NCI-H1694 treated with DMSO at 0.1 percent for 48 hours (cell line): ENCODE data around the gene ATF4.
A peak's percentile ranks its signal among the peaks of the same experiment; 100 is the strongest.

Source experiments
- DNase-seq: peaks from one replicate; lab custom pipeline; 2025; lab: John Stamatoyannopoulos, UW

ATF4 gene

DNA sequence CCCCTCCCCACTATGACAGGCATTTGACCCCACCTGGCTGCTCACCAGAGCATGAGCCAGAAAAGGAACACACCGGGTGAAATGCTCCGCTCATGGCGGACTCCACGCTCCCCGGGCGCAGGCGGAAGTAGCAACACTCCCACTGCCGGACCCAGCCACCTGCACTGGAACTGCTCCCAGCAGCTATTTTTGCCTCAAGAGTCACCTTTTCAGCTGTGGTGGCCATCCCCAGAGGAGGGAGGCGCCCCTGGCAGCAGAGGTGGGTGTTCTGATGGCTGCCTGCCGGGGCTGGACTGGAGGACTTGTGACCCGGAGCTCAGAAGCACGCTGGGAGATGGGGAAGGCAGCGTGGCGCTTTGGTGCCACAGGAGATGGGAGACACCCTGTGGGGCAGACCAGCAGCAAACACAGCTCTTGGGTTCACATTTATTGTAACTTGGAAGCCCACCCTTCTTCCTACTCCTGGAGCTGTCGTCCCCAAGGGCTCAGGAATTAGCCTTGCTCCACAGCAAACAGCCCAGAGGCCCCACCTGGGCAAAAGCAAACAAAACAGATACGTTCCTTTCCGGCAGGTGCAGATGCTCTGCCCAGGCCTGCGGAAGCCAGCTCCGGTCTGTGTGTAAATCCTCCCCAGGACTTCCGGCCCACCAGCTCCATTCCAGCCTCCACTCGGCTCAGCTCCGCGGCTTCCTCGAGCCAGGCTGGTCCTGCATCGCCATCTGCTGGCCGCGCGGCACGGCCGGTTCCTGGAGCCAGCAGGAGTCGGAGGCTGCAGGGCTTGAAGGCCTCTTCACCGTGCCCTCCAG is 8.5 kb downstream of the ATF4 start:
- peak; percentile 81 for DNase-seq

DNA sequence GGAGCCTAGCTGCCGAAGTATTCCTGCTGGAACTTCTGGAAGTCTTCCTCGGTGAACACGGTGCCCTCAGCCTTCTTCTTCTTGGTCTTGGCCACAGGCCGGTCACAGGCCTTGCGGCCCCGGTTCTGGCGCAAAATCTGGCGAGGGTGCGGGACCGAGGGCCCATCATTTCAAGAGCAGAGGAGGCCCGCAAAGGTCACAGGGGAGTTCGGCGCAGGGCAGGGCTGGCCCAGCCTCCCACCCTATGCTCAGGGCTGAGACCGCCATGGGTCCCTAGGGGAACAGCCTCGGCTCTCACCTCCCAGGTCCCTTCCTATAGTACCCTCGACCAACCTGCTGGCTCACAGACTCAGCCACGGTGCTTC is 9.1 kb downstream of the ATF4 start:
- no peak for DNase-seq

DNA sequence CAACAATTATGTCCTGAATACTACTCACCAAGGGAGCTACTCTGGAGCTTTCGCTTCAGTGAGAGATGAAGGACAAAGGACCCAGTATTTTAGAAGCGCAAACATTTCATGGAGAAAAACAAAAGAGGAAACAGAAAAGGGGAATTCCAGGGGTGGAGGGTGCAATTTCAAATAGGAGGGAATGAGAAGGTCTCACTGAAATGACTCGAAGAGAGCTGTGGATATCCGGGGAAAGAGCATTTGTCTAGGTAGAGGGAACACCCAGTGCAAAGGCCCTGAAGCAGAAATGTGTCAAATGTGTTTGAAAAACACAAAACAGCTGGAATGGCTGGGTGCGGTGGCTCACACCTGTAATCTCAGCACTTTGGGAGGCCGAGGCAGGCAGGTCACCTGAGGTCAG is 9.8 kb downstream of the ATF4 start:
- DNase-seq = no peak

DNA sequence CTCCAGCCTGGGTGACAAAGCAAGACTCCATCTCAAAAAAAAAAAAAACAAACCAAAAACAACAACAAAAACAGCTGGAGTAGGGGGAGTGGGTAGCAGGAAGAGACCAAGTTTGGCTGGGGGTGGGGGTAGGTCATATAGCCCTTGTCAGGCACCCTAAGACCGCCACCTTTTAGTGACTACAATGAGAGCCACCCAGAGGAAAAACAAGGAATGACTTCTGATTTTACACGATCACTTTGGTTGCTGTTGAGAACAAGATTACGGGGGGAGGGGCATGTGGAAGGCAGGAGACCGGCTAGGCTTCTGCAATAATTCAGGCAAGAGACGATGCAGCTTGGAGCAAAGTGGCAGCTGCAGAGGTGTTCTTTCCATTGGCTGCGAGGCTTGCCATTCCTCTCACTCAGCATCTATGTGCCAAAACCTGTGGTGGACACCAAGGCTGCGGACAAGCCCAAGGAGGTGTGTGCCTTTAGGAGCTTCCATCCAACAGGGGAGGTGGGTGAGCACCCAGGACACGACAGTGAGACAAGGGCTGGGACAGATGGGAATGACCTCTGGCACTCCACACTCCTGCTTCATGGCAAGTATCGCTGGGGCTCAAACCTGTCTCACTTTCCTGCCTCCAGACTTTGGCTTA is 10.4 kb downstream of the ATF4 start:
- peak; percentile 34 for DNase-seq

DNA sequence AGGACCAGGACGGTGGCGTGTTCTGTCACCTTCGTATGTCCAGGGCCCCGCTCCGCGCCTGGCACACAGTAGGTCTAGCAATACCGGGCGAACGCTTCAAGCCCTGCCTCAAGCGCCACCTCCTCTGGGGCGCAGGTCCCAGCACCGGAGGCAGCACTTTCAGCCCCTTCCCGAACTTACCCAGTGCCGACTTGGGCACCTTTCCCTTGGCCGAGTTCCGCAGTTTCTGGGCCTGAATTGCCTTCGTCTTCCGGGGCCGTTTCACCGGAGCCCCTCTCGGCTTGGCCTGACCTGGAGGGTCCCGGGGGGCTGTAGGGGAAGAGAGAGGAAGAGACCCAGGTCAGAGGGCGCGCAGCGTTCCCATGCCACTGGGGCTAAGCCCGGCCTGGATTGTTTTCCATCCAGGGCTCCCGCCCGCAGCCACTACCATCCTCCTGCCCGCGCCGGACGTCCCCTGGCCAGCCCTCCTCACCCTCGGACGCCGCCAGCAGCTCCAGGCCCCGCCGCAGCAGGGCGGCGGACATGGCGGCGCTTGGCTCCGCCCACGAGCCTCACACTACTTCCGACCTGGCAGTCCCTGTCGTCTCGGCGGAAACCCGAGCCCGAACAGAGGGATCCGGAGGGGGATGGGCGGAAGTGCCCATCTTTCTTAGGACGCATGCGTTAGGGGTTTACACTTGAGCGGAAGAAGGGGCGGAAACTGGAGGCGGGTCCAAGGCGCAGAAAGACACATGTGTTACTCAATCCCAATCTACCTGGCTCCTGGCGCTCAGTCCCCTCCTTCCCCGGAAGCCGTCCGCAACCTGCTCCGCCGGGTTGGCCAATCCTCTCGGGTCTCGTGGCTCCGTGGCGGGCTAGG is 12.1 kb downstream of the ATF4 start, which contains the start of gene RPS19BP1:
TSS of gene RPS19BP1 (minus strand) at position 534 of the 859 bp plus-strand sequence. CDS start at position 524, 10 bp downstream.
- DNase-seq = peak; percentile 100

DNA sequence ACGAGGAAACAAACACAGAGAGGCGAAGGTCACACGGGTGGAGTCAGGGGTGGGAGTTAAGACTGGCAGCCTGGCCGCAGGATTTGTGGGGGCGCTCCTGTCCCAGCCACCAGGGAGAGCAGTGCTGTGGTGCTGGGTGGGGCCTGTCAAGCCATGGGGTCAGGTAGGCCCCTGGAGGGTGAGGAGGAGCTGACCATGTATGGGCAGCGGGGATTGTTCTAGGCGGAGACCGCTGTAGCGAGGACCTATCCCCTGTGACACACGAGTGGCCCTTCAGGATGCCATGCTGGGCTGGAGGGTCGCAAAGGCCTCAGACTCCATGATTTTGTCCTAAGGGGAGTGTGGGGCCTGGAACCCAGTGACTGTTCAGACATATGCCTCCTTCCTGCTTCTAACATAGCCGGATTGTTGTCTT is 13.7 kb downstream of the ATF4 start:
- DNase-seq = no peak

DNA sequence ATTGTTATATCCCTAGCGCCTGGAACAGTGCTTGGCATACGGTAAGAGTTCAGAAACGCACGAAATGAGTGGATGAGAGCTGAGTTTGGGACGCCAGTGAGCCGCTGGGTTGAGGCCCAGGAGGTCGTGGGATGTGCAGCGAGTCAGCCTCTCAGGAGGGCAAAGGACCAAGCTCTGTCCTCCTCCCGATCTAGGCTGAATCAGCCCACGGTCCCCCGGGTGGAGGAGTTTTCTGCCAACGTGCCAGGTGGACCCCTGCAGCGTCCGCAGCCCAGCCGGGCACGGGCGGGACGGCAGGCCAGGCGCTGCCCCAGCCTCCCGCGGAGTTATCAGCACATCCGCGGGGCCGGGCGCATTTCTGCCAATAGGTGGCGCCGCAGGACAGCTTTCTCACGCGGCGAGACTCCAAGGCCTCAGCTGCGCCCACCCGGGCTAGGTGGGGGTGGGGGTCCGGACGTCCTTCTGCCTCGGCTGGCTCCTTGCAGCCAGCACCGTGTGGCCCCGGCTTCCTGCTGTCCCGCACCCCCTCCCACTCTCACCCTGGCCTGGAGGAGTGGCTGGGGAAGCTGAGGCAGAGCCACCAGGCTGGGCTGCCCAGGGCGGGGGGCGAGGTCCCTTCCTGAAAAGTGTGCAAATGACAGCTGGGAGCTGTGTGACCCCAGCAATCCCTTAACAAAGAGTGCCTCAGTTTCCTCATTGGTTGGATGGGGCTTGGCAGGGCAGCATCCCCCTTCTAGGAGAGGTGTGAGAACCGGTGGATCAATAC is 14.4 kb downstream of the ATF4 start:
- peak; percentile 75 for DNase-seq

DNA sequence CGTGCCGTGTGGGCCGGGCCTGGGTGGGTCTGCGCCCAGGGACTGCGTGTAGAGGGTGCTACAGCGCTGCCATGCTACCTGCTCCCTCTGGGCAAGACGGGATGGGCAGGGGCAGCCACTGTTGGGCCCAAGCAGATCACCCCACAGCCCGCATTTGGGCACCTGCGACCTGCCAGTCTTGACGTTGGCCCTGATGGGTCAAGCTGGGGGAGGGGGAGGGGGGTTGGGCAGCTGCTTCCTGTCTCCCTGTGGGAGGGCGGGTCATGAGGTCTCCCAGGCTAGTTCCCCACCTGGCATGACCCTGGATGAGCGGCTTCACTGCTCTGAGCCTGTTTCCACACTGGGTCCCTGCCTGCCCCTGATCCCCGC is 15.0 kb downstream of the ATF4 start:
- no peak for DNase-seq

DNA sequence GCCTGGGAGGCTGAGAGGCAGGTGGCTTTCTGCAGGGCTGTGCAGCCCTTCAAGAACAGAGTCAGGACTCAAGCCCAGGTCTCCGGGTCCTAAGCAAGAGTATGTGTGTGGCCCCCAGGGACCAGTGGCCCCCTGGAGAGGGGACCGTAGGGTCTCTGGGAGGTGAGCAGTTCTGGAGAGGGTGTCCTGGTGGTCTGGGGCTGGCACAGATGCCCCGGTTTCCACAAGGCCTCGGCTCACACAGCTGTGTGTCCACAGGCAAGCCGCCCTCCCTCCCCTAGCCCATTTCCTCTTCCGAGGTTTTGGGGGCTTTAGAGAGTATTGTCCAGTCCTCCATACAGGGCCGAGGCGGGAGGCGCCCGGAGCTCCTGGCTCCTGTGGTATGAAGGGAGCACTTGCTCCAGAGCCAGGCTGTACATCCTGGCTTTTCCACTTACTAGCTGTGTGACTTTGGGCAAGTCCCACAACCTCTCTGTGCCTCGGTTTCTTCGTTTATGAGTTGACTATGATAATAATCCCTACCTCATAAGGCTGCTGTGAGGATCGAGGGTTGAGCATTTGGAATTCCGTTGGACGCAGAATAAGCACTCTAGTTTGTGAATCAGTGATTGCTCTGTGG is 15.6 kb downstream of the ATF4 start:
- DNase-seq = no peak

DNA sequence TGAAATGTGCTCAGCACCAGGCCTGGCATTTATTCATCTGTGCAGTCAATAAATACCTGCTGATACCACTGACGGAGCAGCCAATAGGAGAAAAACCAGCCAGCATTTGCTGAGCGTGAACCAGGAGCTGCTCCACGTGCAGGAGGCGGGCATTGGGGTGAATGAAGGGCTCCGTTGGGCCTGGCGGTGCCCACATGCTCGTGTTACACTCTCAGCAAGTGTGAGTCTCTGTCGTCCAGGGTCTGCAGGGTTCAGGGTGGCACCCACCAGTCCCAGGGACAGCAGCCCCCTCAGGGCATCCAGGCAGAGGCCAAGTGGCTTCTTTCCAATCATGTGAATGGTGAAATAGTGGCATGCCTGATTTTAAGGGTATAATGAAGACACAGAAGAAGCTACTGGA is 16.3 kb downstream of the ATF4 start:
- DNase-seq = no peak

DNA sequence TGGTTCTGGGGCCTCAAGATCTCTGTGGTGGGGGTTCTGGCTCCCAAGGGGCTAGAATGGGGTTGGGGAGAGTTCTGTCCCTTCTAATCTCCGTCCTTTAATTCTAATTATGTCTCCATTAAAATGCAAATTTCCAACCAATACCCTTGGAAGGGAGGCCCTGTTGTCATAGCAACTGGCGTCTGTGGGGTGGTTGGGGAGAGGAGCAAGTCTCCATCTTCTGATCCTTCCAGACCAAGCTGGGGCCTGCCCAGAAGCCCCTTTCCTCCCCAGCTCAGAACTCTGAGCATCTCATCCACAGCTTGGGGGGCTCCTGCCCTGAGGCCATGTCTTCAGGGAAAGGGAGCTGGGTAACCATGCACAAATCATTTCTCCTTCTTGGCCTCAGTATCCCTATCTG is 17.6 kb downstream of the ATF4 start:
- no peak for DNase-seq

DNA sequence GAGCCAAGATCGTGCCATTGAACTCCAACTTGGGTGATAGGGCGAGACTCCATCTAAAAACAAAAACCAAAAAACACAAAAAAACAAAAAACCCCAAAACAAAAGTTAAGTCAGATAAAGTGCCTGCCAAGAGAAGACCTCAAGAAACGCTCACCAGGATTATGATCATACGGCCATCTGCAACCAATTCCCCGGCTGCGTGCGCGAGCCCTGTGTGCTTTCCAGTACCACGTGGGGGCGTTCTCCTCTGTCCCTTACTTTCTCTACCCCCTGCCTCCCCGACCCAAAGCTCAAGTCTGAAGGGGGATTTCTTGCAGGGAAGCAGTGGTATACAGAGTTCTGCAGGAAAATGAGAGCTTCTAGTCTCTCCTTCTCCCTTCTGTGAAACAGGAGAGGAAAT is 22.7 kb downstream of the ATF4 start:
- peak; percentile 60 for DNase-seq

DNA sequence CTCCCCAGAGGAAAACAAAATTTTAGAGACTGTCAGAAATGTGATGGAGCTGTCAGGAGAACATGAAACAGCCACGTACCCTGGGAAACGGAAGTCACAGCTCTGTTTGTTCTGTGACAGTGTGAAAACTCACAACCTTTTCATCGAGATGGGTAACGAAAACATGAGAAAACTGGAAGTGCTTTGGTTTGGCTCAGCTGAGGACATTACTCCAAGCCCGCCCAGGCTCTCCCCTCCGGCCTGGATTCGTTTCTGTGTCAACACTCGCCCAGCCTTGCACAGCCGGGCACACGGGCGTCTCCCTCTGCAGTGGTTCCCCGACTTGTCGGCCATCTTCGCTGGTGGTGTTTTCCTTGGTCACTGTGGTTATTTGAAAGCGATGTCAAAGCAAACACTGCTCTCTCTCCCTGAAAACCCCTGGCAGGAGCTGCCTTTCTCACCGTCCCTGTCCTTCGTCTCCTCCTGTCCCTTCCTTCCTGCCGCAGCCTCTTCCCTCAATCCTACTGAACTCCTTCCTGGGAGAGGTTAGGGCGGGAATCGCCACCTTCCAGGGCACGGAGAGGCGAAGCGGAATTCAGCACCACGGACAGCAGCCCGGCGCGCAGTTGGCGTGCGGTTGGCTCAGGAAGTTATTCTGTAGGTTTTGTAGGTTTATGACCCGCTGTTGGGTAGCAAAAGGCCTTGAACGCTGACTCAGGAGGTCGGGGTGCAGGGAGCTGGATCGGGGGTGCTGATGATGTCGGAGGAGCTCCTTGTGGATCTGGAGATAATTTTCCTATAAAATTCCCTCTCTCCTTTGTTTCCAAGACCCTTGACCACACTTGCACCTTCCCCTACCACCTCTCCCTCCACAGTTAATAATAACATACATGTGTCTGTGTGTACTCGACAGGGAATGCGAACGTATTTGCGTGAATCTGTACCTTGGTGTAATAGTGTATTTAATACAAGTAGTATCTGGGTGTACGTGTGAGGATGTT is 25.3 kb downstream of the ATF4 start:
- no peak for DNase-seq

DNA sequence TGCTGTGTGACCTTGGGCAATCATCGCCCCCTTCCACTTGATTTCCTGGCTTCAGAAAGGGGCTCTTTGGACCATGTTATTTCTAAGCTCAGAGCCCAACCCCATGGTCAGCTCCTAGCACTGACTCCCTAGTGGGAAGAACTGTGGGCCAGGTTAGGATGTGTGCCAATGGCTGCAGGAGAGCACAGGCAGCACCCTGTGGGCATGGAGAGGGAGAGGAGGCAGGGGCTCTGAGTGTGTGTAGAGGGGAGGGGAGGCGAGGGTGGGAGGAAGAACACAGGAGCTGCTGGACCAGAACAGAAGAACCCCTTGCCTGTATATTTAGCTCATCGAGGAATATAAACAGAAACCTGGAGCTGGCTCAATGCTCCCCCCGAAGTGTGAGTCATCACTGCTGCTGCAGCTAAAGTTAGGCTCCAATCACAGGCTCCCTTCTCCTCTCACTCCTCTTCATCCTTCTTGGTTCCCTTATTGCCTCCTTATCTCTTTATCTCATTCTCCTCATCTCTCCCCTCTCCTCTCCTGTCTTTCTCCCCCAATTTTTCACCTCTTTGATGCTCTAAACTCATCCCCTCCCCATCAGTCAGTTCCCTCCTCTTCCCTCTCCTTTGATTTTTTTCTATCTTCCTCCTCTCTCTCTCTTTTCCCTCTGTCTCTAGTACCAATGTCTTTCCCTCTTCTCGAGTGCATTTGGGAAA is 26.7 kb downstream of the ATF4 start:
- DNase-seq = peak; percentile 46

DNA sequence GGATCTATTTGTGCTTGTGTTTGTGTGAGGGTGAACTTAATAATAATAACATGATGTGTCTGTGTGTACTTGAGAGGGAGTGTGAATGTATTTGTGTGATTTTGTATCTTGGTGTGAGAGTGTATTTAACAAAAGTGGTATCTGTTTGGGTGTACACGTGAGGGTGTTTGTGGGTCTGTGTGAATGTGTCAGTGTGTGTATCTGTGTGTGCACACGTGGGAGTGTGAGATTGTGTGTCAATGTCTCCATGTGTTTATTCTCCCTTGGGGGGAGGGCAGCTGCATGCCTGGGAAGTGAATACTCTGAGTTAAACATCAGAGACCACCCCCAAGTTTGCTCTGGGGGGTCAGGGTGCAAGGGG is 27.2 kb downstream of the ATF4 start:
- DNase-seq = no peak

DNA sequence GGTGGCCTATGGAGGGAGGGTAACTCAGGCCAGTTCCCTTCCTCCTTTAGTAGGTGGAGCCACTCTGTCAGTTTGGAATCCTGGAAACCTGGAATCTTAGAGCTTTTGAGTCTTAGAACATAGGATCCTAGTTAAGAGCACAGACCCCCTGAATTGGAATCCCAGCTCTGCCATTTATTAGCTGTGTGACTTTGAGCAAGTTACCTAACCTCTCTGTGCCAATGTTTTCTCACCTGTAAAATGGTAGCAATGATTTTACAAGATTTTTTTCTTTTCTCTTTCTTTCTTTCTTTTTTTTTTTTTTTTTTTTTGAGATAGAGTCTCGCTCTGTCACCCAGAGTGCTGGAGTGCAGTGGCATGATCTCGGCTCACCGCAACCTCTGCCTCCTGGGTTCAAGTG is 33.1 kb downstream of the ATF4 start:
- DNase-seq = no peak

DNA sequence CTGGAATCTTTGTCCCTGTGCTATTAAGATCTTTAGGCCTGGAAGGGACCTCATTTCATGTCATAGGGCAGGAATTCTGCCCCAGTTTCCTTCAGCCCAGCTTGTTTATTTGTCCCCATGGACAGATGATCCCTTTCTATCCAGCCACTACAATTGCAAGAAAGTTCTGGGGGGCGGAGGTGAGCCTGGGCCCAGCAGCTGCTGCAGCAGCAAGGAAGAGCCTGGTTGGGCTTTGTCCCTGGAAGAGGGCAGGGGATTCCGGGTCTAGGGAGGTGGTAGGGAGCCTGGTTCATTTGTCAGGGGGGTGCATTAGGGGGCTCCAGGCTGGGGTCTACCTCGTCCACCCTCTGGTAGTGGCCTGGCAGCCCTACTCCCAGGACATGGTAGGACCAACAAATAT is 33.8 kb downstream of the ATF4 start:
- no peak for DNase-seq

DNA sequence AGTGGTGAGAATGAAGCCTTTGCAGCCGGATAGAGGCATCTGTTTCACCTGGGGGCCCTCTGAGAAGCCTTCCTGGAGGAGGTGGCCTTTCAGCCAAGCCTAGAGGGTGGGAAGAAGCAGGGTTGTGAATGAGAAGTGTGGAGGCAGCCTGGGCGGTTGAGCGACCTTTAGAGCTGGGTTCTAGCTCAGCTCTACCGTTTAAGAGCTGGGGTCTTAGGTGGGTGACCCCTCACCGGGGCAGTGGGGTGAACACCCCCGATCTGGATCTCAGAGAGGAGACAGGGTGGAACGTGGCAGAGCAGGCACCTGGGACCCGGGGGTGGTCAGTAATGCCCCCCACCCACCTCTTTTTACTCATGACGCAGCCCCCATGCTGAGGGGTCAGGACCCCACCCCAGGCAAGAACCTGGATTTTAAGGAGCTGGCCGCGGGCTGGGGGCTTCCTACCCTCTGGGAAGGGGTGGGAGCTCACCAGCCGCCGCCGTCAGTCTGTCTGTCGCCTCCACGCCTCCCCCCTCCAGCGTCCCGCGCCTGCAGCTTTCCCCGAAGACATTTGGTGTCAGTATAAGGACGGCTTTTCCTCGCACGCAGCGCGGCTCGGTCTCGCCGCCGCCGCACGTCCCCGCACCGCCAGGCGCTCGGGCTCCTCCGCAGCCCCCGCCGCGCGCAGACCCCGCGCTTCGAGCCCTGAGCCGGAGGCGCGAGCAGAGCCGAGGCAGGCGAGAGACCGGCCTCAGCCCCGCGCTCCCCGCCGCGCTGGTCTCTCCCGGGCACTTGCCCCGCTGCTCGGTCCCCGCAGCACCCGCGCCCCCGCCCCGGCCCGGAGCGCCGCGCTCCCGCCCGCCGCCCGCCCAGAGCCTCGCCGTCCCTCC is 36.8 kb downstream of the ATF4 start:
- peak; percentile 33 for DNase-seq

DNA sequence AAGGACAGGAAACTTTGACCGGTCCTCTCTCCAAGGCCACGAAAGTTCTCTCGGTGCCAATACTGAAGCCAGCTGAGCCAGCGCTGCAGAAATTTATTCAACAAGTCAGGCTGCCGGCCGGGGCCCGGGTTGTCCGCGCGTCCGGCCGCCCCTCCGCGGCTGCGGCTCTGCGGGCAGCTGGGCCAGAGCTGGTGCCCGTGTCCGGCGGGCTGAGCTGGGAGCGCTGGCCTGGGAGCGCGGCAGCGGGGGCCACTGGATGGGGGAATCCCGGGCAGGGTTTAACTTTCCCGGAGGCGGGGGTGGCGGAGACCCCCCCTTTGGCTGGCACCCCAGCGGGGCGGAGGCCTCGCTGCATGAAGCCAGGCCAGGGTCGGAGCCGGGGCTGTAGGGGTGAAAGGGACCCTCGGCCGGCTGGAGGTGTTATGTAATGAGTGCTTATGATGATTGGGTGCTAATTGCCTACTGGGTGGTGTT is 37.9 kb downstream of the ATF4 start:
- DNase-seq = no peak
